Stimulated activated naive CD4-positive, alpha-beta T cell (primary cell): Measurements from ENCODE around the gene TMEM91.
"Not testable (repeated sequence)": the region's sequence is repeated elsewhere in the genome, so short reads cannot be mapped to it uniquely, and the experiment has no call there.

Experiments
- DNase-seq, 6 experiments: peaks; one replicate each; lab custom pipeline; 2025; lab: John Stamatoyannopoulos, UW

TMEM91 gene

GRCh38 chr19:41353466-41354342 lies 22.6 kb upstream of the TMEM91 start, which contains the start of gene TGFB1:
TGFB1 (minus strand) TSS chr19:41353922; CDS start chr19:41353044, 878 bp downstream.
- peak; percentile 90 to 94 (median 94) for DNase-seq

GRCh38 chr19:41354343-41354953 lies 21.9 kb upstream of the TMEM91 start:
- DNase-seq, result no peak

GRCh38 chr19:41355035-41355434 lies 21.3 kb upstream of the TMEM91 start:
- DNase-seq, result no peak

- DNase-seq, result no peak
These were observed 20.5 kb upstream of the TMEM91 start for GRCh38 chr19:41355802-41356201.

GRCh38 chr19:41356984-41357739 lies 19.2 kb upstream of the TMEM91 start:
- peak in 4 of 6 experiments; percentile 12 to 50 (median 35) for DNase-seq

- DNase-seq, result no peak
These were observed 18.6 kb upstream of the TMEM91 start for GRCh38 chr19:41357746-41358145.

- DNase-seq, result no peak
These were observed 16.6 kb upstream of the TMEM91 start for GRCh38 chr19:41359741-41360140.

GRCh38 chr19:41362143-41362847 lies 14.0 kb upstream of the TMEM91 start:
- no peak for DNase-seq

- no peak for DNase-seq
These were observed 13.0 kb upstream of the TMEM91 start for GRCh38 chr19:41363371-41363752.

- peak; percentile 93 to 100 (median 98) for DNase-seq
These were observed 12.4 kb upstream of the TMEM91 start, which contains the start of gene B9D2 for GRCh38 chr19:41363753-41364523. B9D2 (minus strand) TSS chr19:41364149; CDS start chr19:41363519, 630 bp downstream.

GRCh38 chr19:41364524-41365391 lies 11.6 kb upstream of the TMEM91 start:
- no peak for DNase-seq

- DNase-seq, result no peak
These were observed 10.2 kb upstream of the TMEM91 start for GRCh38 chr19:41366089-41366488.

GRCh38 chr19:41367848-41368301 lies 8.5 kb upstream of the TMEM91 start:
- no peak for DNase-seq

- DNase-seq, result no peak
These were observed 6.6 kb upstream of the TMEM91 start for GRCh38 chr19:41369769-41370168.

GRCh38 chr19:41371119-41371518 lies 5.2 kb upstream of the TMEM91 start:
- DNase-seq, result not testable (repeated sequence)

GRCh38 chr19:41371541-41371940 lies 4.8 kb upstream of the TMEM91 start:
- DNase-seq, result no peak

GRCh38 chr19:41372501-41372900 lies 3.8 kb upstream of the TMEM91 start:
- DNase-seq, result no peak

GRCh38 chr19:41373993-41374392 lies 2.3 kb upstream of the TMEM91 start:
- no peak for DNase-seq

GRCh38 chr19:41376998-41377365 lies 649 bp downstream of the TMEM91 start:
- no peak for DNase-seq
